HEK293T (cell line): Measurements from ENCODE around the gene PRSS50.
A peak's percentile ranks its signal among the peaks of the same experiment; 100 is the strongest.

Source experiments
- CTCF ChIA-PET: fragments of 350-600 bp; formaldehyde crosslinking; extraction: SDS; loops from one replicate; lab custom pipeline; 2021; ENCODE audit warnings: antibody characterized with exemption, inconsistent platforms; lab: Yijun Ruan, JAX
- POLR2A ChIA-PET: fragments of 350-600 bp; formaldehyde crosslinking; extraction: SDS; loops from one replicate; lab custom pipeline; 2020; ENCODE audit warnings: antibody characterized with exemption, inconsistent platforms; lab: Yijun Ruan, JAX
- DNase-seq: peaks from one replicate; pipeline ENCODE4 v3.0.0; 2012; ENCODE audit warnings: mixed read lengths; ENCODE audit errors: extremely low spot score
- ARNT ChIP-seq: fragments of 450-650 bp; IDR thresholded peaks from 2 replicates; pipeline ENCODE4 v1.6.1; 2017; ENCODE audit warnings: mild to moderate bottlenecking
- BHLHE40 ChIP-seq: fragments of 450-650 bp; IDR thresholded peaks from 2 replicates; pipeline ENCODE4 v1.6.1; 2016; ENCODE audit warnings: mild to moderate bottlenecking, moderate library complexity, borderline replicate concordance
- CTBP1 ChIP-seq: fragments of 450-650 bp; IDR thresholded peaks from 2 replicates; pipeline ENCODE4 v1.6.1; 2016; ENCODE audit warnings: borderline replicate concordance
- ELF4 ChIP-seq: fragments of 450-650 bp; IDR thresholded peaks from 2 replicates; pipeline ENCODE4 v1.6.1; 2017; ENCODE audit warnings: antibody characterized with exemption
- FOXA1 ChIP-seq: fragments of 450-650 bp; IDR thresholded peaks from 2 replicates; pipeline ENCODE4 v1.6.1; 2016; ENCODE audit warnings: mild to moderate bottlenecking
- FOXK2 ChIP-seq: fragments of 450-650 bp; IDR thresholded peaks from 2 replicates; pipeline ENCODE4 v1.6.1; 2016; ENCODE audit warnings: mild to moderate bottlenecking
- FOXM1 ChIP-seq: fragments of 450-650 bp; IDR thresholded peaks from 2 replicates; pipeline ENCODE4 v1.6.1; 2017; ENCODE audit warnings: mild to moderate bottlenecking, borderline replicate concordance
- HDGF ChIP-seq: fragments of 450-650 bp; IDR thresholded peaks from 2 replicates; pipeline ENCODE4 v1.6.1; 2017; ENCODE audit warnings: antibody characterized with exemption, borderline replicate concordance
- L3MBTL2 ChIP-seq: fragments of 450-650 bp; conservative IDR thresholded peaks from 2 replicates; pipeline ENCODE4 v1.6.1; 2016; ENCODE audit warnings: mild to moderate bottlenecking
- LEF1 ChIP-seq: fragments of 450-650 bp; IDR thresholded peaks from 2 replicates; pipeline ENCODE4 v1.6.1; 2017; ENCODE audit warnings: mild to moderate bottlenecking, borderline replicate concordance
- NFRKB ChIP-seq: fragments of 450-650 bp; IDR thresholded peaks from 2 replicates; pipeline ENCODE4 v1.6.1; 2016; ENCODE audit warnings: mild to moderate bottlenecking, moderate library complexity
- SP1 ChIP-seq: fragments of 450-650 bp; IDR thresholded peaks from 2 replicates; pipeline ENCODE4 v1.6.1; 2017
- SUZ12 ChIP-seq: fragments of 450-650 bp; IDR thresholded peaks from 2 replicates; pipeline ENCODE4 v1.6.1; 2016; ENCODE audit warnings: mild to moderate bottlenecking
- TARDBP ChIP-seq: fragments of 450-650 bp; IDR thresholded peaks from 2 replicates; pipeline ENCODE4 v1.6.1; 2016
- ZNF384 ChIP-seq: fragments of 450-650 bp; IDR thresholded peaks from 2 replicates; pipeline ENCODE4 v1.6.1; 2016
- TF ChIP-seq, protein P1 (sequence below): fragments of 450-650 bp; IDR thresholded peaks from 2 replicates; pipeline ENCODE4 v1.6.1; 2016

The PRSS50 gene

DNA sequence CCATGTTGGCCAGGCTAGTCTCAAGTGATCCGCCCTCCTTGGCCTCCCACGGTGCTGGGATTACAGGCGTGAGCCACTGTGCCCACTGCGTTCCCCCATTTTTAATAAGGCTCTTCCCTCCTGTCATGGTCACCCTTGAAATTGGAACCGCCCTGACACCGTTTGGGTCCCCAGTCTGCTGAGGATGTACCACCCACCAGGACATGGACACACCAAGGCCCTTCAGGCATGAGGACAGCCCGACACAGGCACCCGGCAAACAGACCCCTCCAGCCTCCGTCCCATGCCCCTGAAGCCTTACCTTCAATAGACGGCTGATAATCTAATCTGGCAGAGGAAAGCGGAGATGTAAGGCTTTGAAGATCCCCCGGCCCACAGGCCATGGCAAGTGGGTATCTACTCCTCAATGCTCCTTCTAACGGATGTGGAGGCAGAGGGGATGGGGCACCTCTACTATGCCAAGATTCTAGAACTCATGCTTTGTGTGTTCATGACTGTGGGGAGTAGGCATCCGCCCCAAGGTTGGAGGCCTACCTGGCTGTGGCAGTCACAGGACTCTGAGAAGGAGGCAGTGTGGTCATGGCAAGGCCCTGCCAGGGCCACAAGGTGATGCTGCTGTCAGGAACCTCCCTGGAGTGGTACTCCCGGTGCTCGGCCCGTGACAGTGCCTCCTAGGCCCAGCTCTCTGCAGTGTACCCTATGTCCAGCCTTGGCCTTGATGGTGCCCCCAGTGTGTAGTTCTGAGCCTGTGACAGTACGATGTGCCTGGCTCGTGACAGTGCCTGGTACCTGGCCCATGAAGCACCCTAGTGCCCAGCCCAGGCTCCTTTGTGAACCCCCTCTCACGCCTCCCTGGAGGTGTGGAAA lies 18.6 kb upstream of the PRSS50 start:
- TF ChIP-seq BHLHE40 (no peak), FOXM1 (no peak), ELF4 (no peak), FOXK2 (no peak), FOXA1 (no peak), L3MBTL2 (no peak), SP1 (no peak), CTBP1 (no peak), LEF1 (no peak), HDGF (no peak), ZNF384 (no peak), NFRKB (no peak), SUZ12 (no peak), ARNT (no peak), TARDBP (no peak)
- TF ChIP-seq, protein P1, sequence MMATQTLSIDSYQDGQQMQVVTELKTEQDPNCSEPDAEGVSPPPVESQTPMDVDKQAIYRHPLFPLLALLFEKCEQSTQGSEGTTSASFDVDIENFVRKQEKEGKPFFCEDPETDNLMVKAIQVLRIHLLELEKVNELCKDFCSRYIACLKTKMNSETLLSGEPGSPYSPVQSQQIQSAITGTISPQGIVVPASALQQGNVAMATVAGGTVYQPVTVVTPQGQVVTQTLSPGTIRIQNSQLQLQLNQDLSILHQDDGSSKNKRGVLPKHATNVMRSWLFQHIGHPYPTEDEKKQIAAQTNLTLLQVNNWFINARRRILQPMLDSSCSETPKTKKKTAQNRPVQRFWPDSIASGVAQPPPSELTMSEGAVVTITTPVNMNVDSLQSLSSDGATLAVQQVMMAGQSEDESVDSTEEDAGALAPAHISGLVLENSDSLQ = no peak
- CTCF ChIA-PET = no interaction called here
- POLR2A ChIA-PET = interaction anchor here (1.3 kb wide), 1 partner anchor 109 kb away, joined by 3 read pairs; no protein-coding TSS in a partner anchor
- no peak for DNase-seq

DNA sequence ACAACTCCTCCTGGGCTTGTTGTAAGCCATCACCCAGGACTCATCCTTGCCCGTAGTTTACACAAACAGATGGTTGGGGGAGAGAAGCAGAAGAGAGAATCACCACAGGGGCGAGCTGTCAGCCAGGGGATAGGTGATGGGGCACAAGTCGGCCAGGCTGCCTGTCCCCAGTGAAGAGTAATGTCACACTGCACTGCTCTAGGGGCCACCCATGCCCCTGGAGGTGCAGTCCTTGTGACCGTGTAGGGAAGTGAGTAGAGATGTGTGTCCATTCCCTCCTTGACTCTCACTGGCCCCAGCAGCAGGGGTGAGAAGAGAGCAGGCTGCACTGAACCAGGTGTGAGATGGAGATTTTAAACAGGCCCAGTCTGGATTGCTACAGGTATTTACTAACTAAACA lies 17.1 kb upstream of the PRSS50 start:
- TF ChIP-seq FOXA1 (no peak), ARNT (no peak), CTBP1 (no peak)
- ChIA-PET POLR2A (no interaction called here), CTCF (no interaction called here)
- no peak for DNase-seq

DNA sequence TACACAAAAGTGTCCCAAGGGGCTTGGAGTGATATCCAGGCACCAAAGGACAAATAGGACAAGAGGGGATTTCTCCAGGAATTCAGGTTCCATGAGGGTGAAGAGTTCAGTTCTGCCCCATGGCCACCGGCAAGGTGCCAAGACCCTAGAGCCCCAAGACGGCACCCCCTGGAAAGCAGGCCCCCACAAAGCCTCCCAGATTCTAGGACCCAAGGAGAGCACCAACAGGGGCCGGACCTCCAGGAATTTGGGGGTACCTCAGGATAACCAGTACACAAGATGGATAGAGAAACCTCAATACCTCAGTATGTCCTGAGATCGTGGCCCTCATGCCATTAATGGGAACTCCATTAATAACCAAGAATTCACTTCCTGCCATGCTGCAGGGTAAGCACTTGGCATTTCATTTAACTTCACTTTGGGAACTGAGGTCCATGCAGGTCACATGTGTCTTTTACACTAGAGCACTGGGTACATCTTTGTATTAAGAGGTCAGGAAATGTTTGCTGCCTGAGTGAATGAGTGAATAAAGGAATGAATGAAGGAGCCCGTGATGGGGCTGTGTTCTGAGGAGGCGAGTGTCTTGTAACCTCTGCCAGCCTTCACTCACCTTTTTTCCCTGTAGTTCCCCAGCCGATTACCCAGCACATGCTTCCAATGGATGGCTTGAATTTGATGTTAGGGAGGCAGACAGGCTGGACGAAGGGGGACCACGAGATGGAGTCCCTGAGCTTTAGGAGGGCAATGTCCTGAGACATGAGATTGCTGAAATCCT lies 15.5 kb upstream of the PRSS50 start:
- POLR2A ChIA-PET = interaction anchor here (0.7 kb wide), 1 partner anchor 10 kb away, joined by 3 read pairs; no protein-coding TSS in a partner anchor
- CTCF ChIA-PET = no interaction called here
- TF ChIP-seq FOXM1 = no peak
- no peak for TF ChIP-seq BHLHE40
- TF ChIP-seq CTBP1 = no peak
- no peak for TF ChIP-seq NFRKB
- no peak for TF ChIP-seq LEF1
- no peak for TF ChIP-seq SP1
- no peak for TF ChIP-seq FOXA1
- TF ChIP-seq SUZ12 = no peak
- no peak for TF ChIP-seq HDGF
- TF ChIP-seq, protein P1 = no peak
- TF ChIP-seq TARDBP = no peak
- TF ChIP-seq ZNF384 = no peak
- no peak for TF ChIP-seq ELF4
- TF ChIP-seq L3MBTL2 = no peak
- no peak for TF ChIP-seq FOXK2
- TF ChIP-seq ARNT = no peak
- DNase-seq = no peak

DNA sequence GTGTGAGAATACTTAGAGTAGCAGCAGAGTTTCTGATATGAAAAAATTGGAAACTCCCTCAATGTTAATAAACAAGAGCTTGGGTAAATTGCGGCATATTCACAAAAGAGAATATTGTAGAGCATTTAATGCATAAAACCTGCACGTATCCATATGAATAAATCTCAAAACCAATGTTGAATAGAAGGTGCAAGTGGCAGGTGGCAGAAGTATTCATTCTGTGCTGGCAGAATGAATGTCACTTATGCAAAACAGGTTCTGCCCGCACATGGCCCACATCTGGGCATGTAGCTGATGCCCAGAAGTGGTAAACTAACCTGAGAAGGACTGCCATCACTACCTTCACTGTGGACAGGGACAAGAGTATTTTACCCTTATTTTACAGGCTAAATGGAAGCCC lies 14.1 kb upstream of the PRSS50 start:
- ChIA-PET CTCF (no interaction called here), POLR2A (no interaction called here)
- no peak for DNase-seq
- no peak for TF ChIP-seq HDGF
- no peak for TF ChIP-seq ARNT
- TF ChIP-seq ZNF384 = no peak
- TF ChIP-seq ELF4 = no peak
- no peak for TF ChIP-seq SP1
- TF ChIP-seq FOXK2 = no peak
- TF ChIP-seq L3MBTL2 = no peak
- TF ChIP-seq CTBP1 = no peak
- TF ChIP-seq SUZ12 = no peak
- TF ChIP-seq, protein P1 = no peak
- TF ChIP-seq FOXA1 = no peak
- TF ChIP-seq BHLHE40 = no peak
- no peak for TF ChIP-seq NFRKB
- no peak for TF ChIP-seq LEF1
- no peak for TF ChIP-seq TARDBP

DNA sequence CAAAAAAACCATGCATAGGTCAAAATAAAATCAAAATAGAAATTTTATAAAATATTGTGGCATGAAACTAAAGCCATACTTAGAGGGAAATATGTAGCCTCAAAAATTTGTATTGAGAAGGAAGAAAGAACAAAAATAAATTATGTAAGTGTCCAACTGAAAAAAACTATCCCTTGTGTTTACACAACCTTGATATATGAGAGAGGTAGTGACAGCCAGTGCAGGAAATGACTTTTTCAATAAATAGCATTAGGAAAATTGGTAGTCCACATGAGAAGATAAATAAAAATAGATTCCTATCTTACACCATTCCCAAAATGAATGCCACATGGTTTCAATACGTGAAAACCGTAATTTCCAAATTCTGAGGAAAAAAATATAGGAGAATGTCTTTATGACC lies 13.2 kb upstream of the PRSS50 start:
- TF ChIP-seq, protein P1 = peak; percentile 29; the same call in 1 of the 2 replicates
- TF ChIP-seq FOXA1 = no peak
- POLR2A ChIA-PET = no interaction called here
- CTCF ChIA-PET = no interaction called here
- DNase-seq = no peak

DNA sequence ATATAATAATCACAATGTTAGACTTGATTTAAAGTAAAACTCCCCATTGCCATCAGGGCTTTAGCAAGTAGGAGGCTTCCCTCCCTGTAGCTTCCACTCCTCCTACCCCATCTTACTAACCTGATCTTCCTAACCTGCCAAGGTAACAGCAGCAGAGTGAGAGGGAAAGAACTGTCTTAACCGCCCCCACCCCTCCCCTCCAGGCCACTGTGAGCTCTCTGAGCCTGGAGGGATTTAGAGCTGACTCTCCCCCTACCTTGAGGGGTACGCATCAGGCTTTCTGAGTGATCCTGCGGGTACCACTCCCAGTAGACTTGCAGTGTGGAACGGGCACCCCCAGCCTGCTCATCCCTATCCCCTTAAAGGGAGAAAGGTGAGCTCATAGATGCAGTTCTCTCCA lies 11.4 kb upstream of the PRSS50 start:
- ChIA-PET CTCF (no interaction called here), POLR2A (no interaction called here)
- TF ChIP-seq, protein P1 = no peak
- TF ChIP-seq ELF4 = no peak
- TF ChIP-seq BHLHE40 = no peak
- TF ChIP-seq LEF1 = no peak
- no peak for TF ChIP-seq ZNF384
- no peak for DNase-seq
